HG03521 (cell line): Measurements from ENCODE around the gene CPED1.
"Not testable (repeated sequence)": the region's sequence is repeated elsewhere in the genome, so short reads cannot be mapped to it uniquely, and the experiment has no call there.

Experiments used
- ATAC-seq: cut with Tn5 transposase; IDR thresholded peaks from one replicate; pipeline ENCODE4 v1.9.1; 2021; ENCODE audit warnings: mild to moderate bottlenecking, moderate library complexity; ENCODE audit not compliant: unreplicated experiment

The CPED1 gene

GRCh38 chr7:120981117-120981516, 7.4 kb upstream of the CPED1 start:
- no peak for ATAC-seq

- no peak for ATAC-seq
Observed at GRCh38 chr7:120981888-120982615, 6.5 kb upstream of the CPED1 start.

GRCh38 chr7:120983592-120983991, 4.9 kb upstream of the CPED1 start:
- not testable (repeated sequence) for ATAC-seq

DNA sequence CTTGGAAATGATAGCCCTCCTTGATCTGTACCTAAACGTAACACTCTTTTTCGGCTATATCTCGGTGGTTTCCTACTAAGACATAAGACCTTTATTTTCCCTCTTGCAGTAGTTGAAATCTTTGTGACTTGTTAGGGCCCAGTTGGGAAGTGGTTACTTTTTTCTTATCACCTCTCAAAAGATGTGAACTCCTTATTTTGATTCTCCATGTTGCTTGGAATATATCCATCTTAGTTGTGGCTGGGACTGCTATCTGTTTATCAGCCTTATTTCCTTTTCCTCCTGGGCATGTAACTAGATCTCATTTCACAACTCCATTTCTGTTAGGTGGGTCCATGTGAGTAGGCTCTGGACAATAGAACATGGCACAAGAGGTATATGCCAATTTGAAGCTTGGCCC, 4.1 kb upstream of the CPED1 start:
- ATAC-seq: no peak

DNA sequence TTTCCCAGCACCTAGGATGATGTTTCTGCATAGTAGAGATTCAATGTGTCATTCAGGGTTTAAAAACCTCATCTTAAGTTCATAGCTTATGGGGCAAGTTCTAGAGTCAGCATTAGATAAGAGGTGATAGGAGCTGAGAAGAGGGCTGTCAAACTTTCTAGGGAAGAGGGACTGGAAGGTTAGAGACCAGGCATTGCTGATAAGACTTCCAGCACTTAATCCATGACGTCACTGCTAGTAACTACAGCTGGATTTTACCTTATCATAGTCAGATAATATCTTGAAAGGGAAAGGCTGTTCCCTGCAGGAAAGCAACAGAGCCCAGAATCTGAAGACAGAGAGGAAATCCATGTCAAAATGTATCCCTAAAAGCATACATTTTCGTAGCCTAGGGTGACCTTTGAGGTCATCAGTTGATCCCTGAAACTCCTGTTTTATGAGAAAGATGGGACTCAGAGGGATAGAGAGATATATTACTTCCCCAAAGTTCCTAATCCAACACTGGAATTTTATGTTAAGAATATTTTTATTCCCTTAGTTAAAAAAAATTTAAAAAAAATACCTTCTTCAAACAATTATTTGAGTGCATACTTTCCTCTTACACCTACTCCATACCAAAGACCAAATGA, 3.3 kb upstream of the CPED1 start:
- no peak for ATAC-seq

DNA sequence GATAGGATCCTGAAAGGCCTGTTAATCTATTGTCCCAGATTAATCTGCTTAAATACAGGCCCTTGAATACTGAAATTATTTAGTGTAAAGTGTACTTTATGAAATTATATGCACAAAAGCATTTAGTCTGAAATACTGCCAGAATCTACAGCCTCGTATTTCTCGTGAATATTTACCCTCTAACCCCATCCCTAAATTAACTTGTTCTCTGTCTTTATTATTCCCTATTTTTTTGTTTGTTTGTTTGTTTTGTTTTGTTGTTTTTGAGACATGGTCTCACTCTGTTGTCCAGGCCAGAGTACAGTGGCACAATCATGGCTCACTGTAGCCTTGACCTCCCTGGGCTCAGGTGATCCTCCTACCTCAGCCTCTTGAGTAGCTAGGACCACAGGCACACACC, 2.7 kb upstream of the CPED1 start:
- no peak for ATAC-seq

DNA sequence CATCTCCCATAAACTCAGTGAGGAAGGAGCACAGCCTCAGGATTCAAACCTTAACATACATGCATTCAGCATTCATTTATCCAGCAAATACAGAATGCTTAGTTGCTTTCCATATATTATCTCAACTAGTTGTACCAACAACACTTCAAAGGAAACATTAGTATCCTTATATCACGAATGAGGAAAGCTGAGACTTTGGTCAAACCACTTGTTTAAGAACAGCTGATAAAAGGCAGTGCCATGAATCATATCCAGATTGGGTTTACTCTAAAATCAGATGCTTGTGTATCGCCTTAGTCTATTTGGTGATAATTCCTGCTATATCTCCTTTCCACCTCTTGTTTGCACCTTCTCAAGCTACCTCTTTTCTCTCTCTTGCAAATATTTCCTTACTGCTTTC, 1.9 kb upstream of the CPED1 start:
- no peak for ATAC-seq

- ATAC-seq: no peak
Observed at GRCh38 chr7:120987280-120987679, 1.2 kb upstream of the CPED1 start.

GRCh38 chr7:120987683-120988590, 574 bp upstream of the CPED1 start:
- peak; percentile 93 for ATAC-seq

DNA sequence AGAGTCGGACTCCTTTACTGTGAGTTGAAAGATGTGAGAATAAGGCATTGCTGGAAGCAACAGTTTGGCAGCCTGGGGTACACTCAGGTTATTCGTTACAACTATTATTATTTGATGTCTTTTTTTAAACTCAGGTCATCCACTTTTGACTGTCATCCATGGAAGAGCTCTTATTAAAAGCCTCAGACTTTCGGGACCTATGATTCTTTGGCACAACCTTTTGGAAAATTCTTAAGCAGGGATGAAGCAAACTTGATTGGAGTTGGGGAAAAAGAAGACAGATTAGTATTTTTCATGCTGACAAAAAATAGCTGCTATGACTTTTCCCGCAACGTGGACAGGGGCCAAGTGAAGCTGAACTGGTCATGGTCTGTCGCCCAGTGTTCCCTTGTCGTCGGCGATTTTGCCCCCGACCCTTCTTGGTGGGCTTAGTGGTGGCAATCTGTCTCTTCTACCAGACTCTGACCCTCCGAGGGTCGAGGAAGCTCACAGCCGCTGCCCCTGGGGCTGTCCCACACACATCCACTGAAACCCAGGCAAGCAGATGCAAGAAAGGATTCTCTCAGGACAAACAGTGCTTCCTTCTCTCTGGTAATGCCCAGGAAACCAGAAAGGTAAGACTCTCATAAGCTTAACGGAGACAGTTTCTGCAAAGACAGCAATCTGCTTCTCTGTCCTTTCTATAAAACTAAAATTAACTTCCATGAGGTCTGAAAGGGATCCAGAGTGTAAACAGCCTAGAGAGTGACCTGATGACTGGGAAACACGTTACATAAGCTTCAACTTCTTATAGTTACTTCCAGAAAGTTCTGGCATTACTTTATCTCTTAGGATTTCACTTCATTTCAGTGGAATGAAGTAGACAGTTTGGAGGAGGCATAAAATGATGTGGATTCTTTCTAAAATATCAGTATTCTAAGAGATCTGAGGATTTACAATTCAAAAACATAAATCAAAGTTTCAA, 1.0 kb downstream of the CPED1 start:
- ATAC-seq: no peak

GRCh38 chr7:120990468-120991118, 2.1 kb downstream of the CPED1 start:
- no peak for ATAC-seq

DNA sequence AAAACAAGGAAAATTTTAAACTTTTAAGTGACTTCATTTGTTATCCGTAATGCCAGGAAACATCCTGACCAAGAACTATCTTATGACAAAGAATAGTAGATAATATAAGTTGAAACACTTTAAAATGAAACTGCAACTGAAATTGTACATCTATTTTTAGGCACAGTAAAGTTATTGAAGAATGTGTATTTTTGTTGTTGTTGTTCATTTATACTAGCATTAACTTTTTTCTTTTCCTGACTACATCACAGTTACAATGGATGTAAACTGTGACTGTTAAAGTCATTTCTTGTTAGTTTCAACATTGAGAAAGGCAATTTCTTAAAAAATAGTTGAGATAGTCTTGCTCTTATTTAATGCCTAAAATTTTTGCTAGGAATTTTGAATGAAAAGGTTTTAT, 2.6 kb downstream of the CPED1 start:
- ATAC-seq: no peak

DNA sequence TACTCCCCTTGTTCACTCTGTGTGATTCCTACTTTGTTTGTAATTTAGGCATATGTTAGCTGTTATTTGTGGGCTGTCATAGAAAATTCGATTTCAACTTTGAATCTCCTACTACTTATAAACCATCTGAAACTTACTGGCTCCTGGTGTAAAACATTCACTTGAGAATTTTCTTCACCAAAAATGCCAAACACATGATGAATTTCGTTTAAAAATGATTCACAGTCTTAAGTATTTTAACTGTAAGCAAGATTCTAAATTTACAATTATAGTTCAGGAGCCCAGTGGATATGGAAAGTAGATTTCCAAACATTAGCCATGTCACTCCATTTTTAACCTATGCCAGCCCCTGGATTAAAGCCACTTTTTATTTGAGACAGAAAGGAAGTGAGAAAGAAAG, 3.1 kb downstream of the CPED1 start:
- no peak for ATAC-seq

DNA sequence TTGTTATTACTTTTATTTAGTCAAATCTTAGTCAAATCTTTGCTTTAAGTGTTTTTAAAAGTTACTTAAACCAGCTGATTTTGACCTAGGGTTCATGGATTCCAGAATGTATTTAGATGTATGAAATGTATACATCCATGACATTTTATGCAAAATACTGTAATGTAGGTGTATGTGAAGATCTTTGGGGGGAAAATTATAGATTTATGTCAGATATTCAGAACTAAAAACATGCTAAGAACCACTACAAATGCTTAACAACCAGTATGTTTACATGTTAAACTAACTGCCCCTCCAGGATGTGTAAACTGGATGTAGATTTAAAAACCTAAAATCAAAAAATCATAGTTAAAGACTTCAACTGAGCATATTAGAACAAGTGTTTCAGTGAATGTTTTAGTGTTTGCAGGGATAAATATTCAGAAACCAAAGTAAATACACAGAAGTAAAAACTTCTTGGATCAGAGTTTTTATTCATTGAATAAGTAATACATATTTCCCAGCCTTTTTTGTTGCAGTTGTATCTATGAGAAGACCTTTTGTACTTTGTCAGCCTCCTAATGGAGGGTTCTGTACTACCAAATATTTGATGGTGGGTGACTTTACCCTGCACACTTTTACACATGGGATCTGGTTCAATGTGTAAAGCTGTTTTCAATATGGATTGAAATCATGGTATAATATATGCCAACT, 3.9 kb downstream of the CPED1 start:
- no peak for ATAC-seq

DNA sequence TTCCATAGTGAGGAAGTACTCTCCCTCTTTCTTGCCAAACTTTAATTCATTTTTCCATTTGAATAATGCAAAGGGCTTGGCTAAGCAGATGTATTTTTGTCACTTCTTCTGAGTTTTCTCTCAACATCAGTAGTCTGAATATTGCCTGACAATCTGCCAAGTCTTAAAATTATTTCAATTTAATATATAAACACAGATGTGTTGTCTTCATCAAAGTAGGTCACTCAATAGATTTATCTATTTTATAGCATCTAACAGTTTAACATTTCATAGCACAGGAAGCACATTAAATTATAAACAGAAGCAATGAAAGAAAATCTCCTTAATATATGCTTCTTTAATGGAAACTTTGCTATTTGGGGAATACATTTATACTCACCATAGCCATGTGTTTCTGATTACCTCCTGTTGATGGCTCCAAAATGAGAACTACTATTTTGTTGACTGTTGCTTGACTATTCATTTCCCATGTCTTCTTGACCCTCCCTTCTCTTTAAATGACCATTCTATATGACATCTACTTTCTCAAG, 4.5 kb downstream of the CPED1 start:
- no peak for ATAC-seq

DNA sequence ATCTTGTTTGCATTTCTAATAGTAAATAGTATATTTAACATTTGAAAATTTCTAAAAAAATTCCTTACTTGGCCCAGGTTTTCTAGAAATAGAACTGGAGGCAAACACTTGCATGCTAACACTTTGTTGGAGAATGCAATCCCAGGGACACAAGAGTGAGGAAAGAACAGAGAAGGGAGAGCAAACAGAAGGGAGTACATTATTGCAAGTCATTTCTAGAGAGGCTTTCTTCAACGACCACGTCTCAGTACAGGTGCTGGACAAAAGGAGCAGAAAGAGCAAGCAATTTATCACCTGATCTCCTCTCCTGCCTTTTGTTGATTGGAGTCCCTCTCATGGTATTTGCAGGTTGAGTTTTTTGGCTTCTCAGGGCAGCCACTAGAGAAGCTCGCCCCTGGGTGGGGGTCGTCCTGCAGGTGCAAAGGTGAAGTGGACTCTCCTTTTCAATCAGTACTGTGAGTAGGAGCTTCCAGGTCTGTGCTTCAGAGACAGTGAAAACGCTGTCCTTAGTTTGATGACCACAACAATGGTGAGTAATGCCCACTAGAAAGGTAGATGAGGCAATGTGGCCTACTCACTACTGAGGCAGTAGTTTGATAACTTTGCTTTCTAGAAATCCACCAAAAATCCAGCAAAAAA, 5.2 kb downstream of the CPED1 start:
- no peak for ATAC-seq

DNA sequence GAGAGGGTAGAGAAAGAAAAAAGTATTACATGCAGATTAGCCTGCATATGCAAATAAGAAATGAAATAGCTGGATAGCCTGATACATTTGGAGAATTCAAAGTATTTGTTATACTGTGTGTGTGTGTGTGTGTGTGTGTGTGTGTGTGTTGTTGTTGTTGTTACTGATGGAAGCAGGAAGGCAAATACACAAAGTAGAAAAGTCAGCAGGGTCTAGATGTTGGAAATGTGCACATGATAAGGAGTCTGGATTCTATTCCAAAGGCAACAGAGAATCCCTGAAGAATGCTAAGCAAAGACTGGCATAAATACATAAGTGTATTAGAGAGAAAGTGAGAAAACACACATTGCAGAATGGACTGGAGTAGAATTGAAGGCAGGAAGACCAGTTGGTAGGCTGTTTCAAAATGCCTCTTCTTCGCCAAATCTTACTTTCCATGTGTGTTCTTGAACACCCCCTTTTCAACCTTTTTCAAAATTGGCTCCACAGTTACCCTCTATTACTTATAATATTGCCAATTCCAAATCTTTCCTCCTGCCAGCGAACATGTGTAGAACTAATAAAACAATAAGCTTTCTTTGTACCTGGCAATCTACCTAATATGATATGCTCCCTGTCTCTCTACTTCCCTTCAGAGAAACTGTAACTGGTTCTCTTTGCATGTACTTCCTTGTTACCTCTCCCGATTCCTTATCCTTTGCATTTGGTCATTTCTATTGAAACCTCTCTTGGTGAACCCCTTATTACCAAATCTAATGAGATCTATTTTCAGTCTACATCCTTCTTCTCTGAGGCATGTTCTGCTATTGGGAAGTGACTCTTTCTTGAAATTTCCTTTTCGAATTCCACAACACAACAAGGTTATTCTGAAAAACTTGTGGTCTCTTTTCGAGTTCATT, 6.2 kb downstream of the CPED1 start:
- ATAC-seq: no peak

- ATAC-seq: no peak
Observed at GRCh38 chr7:120995654-120996053, 7.1 kb downstream of the CPED1 start.
